T-helper 2 cell treated with Interferon-gamma antibody and Interleukin-4, amounts not matched to agents 100 ng/mL and 5 ng/mL, for 36 hours (primary cell): ENCODE measurements around the gene BRME1. TPM values are rescaled to one million over a fixed set of nuclear protein-coding genes. Genes with fewer than 3 reads are reported as not detected.

Experiments
- intact Hi-C: fragments of 100-400 bp; cut with micrococcal nuclease; formaldehyde crosslinking; loops from one replicate; pipeline ENCODE4 v1.15.1; 2023
- total RNA-seq: library from RNA; stranded (reverse); gene quantifications from 2 replicates; pipeline ENCODE4 v1.2.3, GENCODE V29; 2022

BRME1 gene
- total RNA-seq, 1 donor from 2014 or later: 10.5 TPM

DNA sequence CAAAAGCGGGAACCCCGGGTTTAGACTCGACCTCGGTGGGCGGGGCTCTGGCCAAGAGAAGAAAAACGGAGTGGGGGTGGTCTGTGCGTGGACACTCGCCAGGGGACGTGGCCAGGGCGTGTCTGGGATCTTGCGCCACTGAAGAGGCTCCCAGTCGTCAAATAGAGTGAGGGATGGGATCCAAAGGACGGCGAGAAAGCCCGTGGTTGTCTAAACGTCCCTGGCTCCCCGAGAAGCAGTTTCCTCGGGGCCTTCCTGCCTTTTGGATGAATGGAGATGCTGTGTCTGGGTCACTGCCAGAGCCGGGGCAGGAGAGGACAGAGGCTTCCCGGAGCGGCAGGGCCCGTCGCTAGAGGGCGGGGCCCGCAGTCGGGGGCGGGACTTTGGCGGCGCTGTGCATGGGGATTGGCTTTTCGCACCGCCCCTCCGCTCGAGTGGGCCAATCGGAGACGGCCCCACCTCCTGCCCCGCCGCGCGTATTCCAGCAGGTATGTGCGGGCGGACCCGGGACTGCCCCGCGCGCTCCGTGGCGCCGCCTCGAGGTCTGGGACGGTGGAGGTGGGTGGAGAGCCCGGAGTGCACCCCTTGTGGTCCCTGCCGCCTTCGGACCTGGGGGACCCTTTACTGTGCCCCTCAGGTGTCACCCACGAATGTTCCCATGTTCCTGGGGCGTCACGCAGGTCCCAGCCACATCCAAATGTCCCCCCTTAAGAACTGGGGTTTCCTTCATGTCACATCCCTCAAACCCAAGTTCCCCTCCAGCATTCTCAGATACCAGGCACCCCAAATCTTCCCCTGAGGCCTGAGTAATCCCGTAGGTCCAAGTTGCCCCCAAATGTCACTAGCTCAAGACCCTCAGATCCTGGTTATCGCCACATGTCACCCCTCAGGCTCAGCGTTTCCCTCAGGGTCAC, 72.3 kb downstream of the BRME1 start:
- intact Hi-C loops: loop anchor here (2.0 kb wide), 1 partner anchor 13 kb away; no protein-coding TSS in a partner anchor

Other genes with a start within 250 kb of the BRME1 start
- 43.8 and 45.9 TPM in 2 replicates for gene MRI1, start 141.6 kb downstream of the BRME1 start, total RNA-seq
- gene C19orf53, start 131.7 kb downstream of the BRME1 start, total RNA-seq: 103 and 106 TPM in 2 replicates
- gene ZSWIM4, start 110.7 kb downstream of the BRME1 start, total RNA-seq: 5.2 and 5.5 TPM in 2 replicates
- 0.70 TPM in 1 of 2 replicates, not detected in the other for gene NANOS3, start 29.0 kb downstream of the BRME1 start, total RNA-seq
- 35.7 and 37.2 TPM in 2 replicates for gene CC2D1A, start 84 bp upstream of the BRME1 start, total RNA-seq
- gene PODNL1, start 32.3 kb upstream of the BRME1 start, total RNA-seq: 0.30 TPM in 1 of 2 replicates, not detected in the other
- 70.3 and 71.9 TPM in 2 replicates for gene DCAF15, start 46.4 kb upstream of the BRME1 start, total RNA-seq
- 16.1 and 16.2 TPM in 2 replicates for gene RFX1, start 100.2 kb upstream of the BRME1 start, total RNA-seq
- gene RLN3, start 122.0 kb upstream of the BRME1 start, total RNA-seq: not detected in 2 replicates
- 90.2 and 91.1 TPM in 2 replicates for gene IL27RA, start 125.6 kb upstream of the BRME1 start, total RNA-seq
- gene PALM3, start 156.0 kb upstream of the BRME1 start, total RNA-seq: 0.30 TPM in 1 of 2 replicates, not detected in the other
- 2.1 TPM in 2 replicates for gene MISP3, start 166.7 kb upstream of the BRME1 start, total RNA-seq
- gene C19orf67, start 179.7 kb upstream of the BRME1 start, total RNA-seq: 0.30 and 0.39 TPM in 2 replicates
- gene SAMD1, start 184.6 kb upstream of the BRME1 start, total RNA-seq: 103 and 104 TPM in 2 replicates
- gene PRKACA, start 211.6 kb upstream of the BRME1 start, total RNA-seq: 65.4 and 67.4 TPM in 2 replicates
- 114 and 117 TPM in 2 replicates for gene ASF1B, start 230.5 kb upstream of the BRME1 start, total RNA-seq